HG03457 (cell line): ENCODE results near the gene PRKCG.

Experiments
- ATAC-seq: cut with Tn5 transposase; IDR thresholded peaks from one replicate; pipeline ENCODE4 v1.9.1; 2021; ENCODE audit warnings: moderate number of reproducible peaks; ENCODE audit not compliant: unreplicated experiment

PRKCG gene

DNA sequence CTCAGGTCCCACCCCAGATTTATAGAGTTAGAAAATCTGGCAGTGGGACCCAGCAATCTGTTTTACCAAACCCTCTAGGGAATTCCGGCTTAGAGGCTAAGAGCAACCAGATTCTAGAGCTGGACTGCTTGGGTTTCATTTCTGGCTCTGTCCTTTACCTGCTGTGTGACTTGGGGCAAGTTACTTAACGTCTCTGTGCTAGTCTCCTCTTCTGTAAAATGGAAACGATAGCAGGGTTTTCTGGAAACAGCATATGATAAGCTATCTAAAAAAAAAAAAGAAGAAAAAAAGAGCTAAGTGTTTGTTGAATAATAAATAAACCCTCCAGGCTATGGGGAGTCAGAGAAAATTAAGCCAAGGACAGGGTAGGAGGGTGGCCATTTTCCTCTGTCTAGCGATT, 15.5 kb downstream of the PRKCG start:
- no peak for ATAC-seq

- no peak for ATAC-seq
Measured at GRCh38 chr19:53898166-53898565, 16.2 kb downstream of the PRKCG start.

DNA sequence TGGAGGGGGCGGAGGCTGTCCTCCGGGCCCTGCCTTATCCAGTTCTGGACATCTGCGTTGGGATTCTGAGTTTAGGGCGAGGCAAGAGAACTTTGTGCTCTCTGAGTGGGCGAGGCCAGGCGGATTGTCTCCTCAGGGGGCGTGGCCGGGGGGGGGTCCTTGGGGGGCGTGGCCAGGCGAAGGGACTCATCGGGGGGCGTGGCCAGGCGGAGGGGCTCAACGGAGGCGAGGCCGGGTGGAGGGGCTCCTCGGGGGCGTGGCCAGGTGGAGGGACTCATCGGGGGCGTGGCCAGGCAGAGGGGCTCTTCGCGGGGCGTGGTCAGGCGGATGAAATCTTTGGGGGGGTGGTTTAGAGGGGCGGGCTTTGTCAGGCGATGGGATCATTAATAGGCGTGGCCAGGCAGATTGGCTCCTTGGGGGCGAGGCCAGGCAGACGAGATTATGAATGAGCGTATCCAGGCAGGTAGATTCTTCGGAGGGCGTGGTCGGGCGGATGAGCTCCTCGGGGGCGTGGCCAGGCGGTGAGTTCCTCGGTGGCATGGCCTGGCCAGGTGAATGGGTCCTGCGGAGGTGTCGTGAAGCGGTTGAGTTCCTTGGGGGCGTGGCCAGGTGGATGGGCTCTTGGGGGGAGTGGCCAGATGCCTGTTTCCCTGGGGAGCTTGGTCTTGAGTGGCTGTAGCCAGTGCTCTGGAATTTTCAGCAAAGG, 16.8 kb downstream of the PRKCG start:
- ATAC-seq: no peak

- ATAC-seq: no peak
Measured at GRCh38 chr19:53900191-53900860, 18.3 kb downstream of the PRKCG start.

- ATAC-seq: no peak
Measured at GRCh38 chr19:53903055-53903680, 21.2 kb downstream of the PRKCG start.

DNA sequence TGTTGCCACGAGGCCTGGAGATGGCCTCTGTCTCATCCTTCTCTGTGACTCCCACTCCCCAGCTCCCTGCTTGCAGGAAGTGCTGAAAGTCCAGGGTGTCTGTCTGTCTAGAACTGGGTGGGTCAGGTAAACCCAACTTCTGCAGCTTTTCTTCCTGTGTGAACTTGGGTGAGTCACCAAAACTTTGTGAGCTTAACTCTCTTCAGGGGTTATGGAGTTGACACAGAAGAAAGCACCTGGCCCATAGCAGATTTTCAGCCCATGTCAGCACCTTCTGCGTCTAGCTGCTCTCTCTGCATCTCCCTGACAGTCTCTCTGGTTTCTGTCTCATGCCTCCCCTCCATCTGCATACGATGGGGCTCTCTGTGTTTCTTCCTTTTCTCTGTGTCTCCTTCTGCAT, 22.9 kb downstream of the PRKCG start:
- ATAC-seq: no peak

DNA sequence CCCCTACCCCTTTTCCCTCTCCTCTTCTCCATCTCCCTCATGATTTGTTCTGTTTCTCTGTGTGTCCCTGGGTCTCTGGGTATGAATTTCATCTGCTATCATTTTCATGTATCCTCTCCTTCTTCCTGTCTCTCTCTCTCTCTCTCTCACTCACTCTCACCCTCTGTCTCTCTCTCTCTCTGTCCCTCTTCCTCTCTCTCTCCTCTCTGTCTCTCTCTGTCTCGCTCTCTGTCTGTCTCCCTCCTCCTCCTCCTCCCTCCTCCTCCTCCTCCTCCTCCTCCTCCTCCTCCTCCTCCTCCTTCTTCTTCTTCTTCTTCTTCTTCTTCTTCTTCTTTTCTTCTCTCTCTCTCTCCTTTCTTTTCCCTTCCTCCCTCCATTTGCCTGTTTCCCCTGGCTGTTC, 23.8 kb downstream of the PRKCG start:
- ATAC-seq: no peak

DNA sequence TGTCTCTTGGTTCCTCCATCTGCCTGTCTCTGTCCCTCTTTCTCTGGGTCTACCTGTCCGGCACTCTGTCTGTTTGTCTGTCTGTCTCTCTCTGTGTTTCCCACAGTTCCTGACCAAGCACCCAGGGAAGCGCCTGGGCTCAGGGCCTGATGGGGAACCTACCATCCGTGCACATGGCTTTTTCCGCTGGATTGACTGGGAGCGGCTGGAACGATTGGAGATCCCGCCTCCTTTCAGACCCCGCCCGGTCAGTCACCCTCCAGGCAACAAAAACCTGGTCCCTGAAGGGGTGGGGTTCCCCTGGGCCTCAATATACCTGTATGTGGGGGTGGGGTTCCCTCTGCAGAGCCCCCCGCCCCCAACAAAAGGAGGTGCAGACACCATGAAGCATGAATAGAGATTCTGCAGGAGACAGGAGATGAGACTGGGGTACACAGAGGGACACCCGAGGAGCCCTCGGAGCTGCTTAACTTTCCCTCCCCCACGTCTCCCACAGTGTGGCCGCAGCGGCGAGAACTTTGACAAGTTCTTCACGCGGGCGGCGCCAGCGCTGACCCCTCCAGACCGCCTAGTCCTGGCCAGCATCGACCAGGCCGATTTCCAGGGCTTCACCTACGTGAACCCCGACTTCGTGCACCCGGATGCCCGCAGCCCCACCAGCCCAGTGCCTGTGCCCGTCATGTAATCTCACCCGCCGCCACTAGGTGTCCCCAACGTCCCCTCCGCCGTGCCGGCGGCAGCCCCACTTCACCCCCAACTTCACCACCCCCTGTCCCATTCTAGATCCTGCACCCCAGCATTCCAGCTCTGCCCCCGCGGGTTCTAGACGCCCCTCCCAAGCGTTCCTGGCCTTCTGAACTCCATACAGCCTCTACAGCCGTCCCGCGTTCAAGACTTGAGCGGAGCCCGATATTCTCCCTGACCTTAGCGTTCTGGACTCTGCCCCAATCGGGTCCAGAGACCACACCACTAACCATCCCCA, 24.5 kb downstream of the PRKCG start:
- no peak for ATAC-seq

DNA sequence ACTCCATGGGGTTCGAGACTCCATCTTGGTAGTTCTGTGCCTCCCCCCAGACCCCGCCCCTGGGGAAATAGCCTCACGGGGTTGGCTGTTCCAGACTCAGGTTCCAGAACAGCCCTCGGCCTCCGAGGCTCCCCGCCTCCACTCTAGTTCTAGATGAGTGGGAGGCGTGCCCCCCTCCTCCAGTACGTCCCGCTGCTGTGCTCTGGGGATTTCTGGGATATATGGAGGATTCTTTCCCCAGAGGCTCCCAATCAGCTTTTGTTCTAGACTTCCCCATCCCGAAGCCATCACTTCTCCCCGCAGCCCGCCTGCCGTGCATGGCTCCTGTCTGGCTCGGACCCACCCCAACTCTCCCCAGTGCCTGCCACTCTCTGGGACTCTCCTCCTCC, 25.2 kb downstream of the PRKCG start:
- ATAC-seq: no peak

DNA sequence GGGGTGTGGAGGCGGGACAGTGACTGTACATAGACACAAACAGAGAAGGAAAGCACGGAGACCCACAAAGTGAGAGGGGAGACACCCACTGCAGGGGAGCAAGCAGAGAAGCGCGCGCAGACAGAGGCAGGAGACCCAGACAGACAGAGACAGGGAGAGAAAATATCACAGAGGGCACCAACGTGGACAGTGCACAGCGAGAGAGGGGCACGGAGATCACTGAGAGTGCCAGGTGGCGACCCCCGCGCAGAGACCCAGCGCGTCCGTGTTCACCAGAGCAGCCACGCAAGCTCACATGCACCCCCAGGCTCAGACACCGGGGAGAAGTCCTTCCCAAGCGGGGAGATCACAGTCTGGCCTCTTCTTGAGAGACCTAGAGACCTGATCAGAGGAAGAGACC, 25.7 kb downstream of the PRKCG start:
- ATAC-seq: no peak

DNA sequence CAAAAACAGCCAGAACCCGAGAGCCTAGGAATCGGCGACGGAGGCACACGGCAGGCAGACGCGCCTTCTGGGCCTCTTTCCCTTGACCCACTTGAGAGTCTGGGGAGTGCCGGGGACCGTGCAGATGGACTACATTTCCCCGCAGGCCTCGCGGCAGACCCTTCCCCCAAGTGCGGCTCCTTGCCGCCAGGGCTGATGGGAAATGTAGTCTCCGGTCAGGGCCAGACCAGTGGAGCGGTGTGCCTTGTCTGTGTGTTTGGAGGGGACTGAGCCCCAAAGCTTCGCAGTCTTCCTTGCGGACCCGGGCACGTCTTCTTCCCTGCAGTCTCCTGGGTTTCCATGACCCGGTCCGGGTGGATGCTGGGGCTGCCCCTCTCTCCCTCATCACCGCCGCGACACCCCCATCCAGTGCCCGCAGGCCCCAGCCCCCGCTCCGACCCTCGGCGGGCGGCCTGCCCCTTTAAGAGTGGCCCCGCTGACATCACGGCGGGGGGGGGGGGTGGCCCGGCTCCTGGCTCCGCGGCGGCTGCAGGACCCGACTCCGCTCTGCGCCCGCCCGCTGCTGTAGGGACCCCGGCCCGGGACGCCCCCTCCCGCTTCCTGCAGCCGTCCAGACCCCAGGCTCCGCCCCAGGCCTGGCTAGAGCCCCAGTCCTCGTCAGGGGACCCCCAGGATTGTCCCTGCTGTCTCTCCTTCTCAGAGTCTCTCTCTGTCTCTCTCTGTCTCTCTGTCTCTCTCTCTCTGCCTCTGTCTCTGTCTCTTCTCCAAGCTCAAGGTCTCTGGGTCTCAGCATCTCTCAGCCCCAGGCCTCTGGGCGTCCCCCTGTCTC, 26.3 kb downstream of the PRKCG start:
- no peak for ATAC-seq

DNA sequence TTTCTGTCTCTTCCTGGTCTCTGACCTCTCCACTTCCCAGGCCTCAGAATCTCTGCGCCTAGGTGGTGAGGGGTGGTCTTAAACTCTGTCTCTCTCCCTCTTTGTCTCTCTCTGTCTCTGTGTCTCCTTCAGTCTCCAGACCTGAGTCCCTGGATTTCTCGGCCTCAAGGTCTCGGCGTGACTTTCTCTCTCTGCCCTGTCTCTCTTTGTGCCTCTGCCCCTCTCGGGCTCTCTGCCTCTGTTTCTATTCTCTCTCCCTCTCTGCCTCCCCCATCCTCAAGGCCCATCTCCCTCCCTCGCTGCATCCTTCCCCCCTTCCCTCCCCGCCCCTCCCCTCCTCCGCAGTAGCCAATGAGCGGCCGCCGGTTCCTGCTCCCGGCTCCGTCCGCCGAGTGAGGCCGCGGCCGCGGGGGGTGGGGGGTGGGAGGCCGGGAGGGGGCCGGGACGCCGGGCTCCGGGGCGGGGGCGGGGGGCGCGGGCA, 27.0 kb downstream of the PRKCG start, which contains the start of gene CACNG7:
Gene CACNG7 (plus strand): TSS at position 344 of the 481 bp plus-strand sequence. CDS start 3,554 bp downstream, outside the sequence.
- no peak for ATAC-seq

- no peak for ATAC-seq
Measured at GRCh38 chr19:53909471-53910169, 27.6 kb downstream of the PRKCG start.

DNA sequence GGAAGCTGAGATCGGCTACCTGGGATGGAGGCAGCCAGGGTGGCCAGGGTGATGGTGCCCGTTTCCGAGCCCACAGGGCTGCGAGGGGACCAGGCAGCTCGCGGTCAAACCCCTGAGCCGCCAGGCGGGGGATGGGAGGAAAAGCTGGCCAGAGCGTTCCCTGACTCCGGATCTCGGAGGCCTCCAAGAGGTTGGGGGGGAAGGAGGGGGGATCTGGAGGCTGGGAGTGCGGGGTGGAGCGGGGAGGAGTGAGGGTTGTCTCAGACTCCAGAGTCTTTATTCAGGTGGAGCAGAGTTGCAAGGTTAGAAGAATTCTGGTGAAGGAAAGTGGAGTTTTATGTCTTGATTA, 28.1 kb downstream of the PRKCG start:
- ATAC-seq: no peak

DNA sequence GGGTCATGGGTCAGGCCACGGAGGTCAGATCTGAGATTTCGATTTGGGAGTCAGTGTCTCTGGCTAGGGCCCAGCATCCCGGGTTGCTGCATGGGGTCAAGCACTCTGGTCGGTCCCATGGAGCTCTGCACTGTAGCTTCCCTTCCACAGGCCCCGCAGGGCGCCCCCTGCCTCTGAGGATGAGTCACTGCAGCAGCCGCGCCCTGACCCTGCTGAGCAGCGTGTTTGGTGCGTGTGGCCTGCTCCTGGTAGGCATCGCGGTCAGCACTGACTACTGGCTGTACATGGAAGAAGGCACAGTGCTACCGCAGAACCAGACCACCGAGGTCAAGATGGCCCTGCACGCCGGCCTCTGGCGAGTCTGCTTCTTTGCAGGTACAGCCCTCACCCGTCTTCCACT, 30.7 kb downstream of the PRKCG start:
- ATAC-seq: no peak

DNA sequence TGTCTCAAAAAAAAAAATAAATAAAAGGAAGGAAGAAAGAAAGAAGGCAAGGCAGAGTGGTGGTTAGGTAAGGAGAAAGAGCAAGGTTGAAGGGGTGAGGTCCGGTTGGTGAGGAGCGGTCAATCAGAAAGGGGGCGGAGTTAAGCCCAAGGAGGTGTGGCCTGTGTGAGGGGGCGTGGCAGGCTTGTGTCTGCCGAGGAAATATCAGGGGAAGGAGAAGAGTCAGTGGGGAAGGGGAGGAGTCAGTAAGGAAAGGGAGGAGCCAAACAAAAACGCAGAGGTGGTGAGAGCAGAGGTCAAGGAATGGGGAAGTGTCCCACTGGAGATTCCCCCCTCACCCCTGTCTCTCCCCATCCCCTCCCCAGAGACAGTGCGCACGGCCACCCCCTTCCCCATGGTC, 33.0 kb downstream of the PRKCG start:
- no peak for ATAC-seq

GRCh38 chr19:53916004-53916403, 34.0 kb downstream of the PRKCG start:
- ATAC-seq: no peak

DNA sequence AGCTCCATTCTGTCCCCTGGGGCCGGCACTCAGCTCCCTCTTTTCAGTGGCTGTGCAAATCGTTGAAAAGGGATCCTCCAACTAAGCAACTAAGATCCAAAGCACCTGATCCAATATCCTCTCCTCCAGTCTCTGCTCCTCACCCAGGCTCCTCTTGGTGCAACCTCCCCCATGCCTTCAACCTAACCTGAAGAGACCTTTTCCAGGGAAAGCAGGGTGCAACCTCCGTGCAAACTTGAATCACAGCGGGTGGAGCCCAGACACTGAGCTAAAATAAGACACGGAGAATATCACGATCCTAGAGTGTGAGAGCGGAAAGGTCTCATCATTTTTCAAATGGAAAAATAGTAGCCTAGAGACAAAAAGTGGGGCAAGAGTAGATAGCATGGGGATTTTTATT, 35.4 kb downstream of the PRKCG start:
- ATAC-seq: no peak

- ATAC-seq: no peak
Measured at GRCh38 chr19:53927739-53928138, 45.7 kb downstream of the PRKCG start.

DNA sequence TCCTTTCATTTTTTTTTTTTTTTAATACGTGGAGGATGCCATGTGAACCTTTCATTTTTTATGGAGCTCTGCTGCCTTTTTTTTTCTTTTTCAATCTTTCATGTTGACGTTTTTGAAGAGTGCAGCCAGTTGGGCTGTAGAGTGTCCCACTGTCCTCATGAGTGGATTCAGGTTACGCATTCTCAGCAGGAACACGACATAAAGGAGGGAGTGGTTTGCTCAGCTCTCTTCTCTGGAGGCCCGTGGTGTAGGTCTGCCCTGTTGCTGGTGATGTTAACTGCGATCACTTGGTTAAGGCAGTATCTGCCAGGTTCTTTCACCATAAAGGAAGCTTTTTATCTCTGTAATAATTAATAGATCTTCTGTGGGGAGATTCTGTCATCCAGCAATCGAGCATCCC, 54.0 kb downstream of the PRKCG start:
- no peak for ATAC-seq
